MM.1S (cell line): Measurements from ENCODE around the gene NUTF2.
"Not testable (repeated sequence)": the region's sequence is repeated elsewhere in the genome, so short reads cannot be mapped to it uniquely, and the experiment has no call there.

Experiments used
- DNase-seq: peaks from one replicate; pipeline ENCODE4 v3.0.0-alpha.2; 2015
- H2AFZ ChIP-seq: fragments of 300-600 bp; sonication (generic); 2 replicates; pipeline ENCODE4 v1.6.0; 2016; ENCODE audit warnings: antibody characterized with exemption, low read length
- H3F3A ChIP-seq: fragments of 300-600 bp; sonication (generic); 2 replicates; pipeline ENCODE4 v1.6.1; 2016; ENCODE audit warnings: mild to moderate bottlenecking, antibody characterized with exemption, low read length, moderate library complexity, mixed read lengths; ENCODE audit not compliant: insufficient read depth
- H3K27ac ChIP-seq: fragments of 300-600 bp; sonication (generic); 2 replicates; pipeline ENCODE4 v1.5.1; 2016; ENCODE audit warnings: mild to moderate bottlenecking, low read length
- H3K27me3 ChIP-seq: fragments of 300-600 bp; sonication (generic); replicated peaks from 2 replicates; pipeline ENCODE4 v1.6.0; 2016; ENCODE audit warnings: low read length; ENCODE audit not compliant: insufficient read depth
- H3K36me3 ChIP-seq: fragments of 300-600 bp; sonication (generic); replicated peaks from 2 replicates; pipeline ENCODE4 v1.6.1; 2016; ENCODE audit warnings: mild to moderate bottlenecking, low read length, mixed read lengths; ENCODE audit not compliant: insufficient read depth
- H3K4me1 ChIP-seq: fragments of 300-600 bp; sonication (generic); 2 replicates; pipeline ENCODE4 v1.6.1; 2016; ENCODE audit warnings: low read length, mixed read lengths
- H3K4me2 ChIP-seq: fragments of 300-600 bp; sonication (generic); 2 replicates; pipeline ENCODE4 v1.6.0; 2016; ENCODE audit warnings: low read depth, low read length
- H3K4me3 ChIP-seq: fragments of 300-600 bp; sonication (generic); 2 replicates; pipeline ENCODE4 v1.5.1; 2016; ENCODE audit warnings: low read length, mixed read lengths
- H3K79me2 ChIP-seq: fragments of 300-600 bp; sonication (generic); 2 replicates; pipeline ENCODE4 v1.6.1; 2016; ENCODE audit warnings: mixed run types, low read length, mixed read lengths
- H3K9ac ChIP-seq: fragments of 300-600 bp; sonication (generic); 2 replicates; pipeline ENCODE4 v1.6.1; 2016; ENCODE audit warnings: low read length, mixed read lengths
- H3K9me2 ChIP-seq: fragments of 300-600 bp; sonication (generic); replicated peaks from 2 replicates; pipeline ENCODE4 v1.6.1; 2016; ENCODE audit warnings: mild to moderate bottlenecking, low read length, mixed read lengths; ENCODE audit not compliant: insufficient read depth
- H3K9me3 ChIP-seq: fragments of 300-600 bp; sonication (generic); replicated peaks from 2 replicates; pipeline ENCODE4 v1.6.1; 2016; ENCODE audit warnings: mild to moderate bottlenecking, low read length, mixed read lengths; ENCODE audit not compliant: insufficient read depth
- H4K20me1 ChIP-seq: fragments of 300-600 bp; sonication (generic); 2 replicates; pipeline ENCODE4 v1.6.1; 2016; ENCODE audit warnings: mild to moderate bottlenecking, low read length, moderate library complexity, mixed read lengths; ENCODE audit not compliant: insufficient read depth
- CTCF ChIP-seq: fragments of 300-600 bp; sonication (generic); IDR thresholded peaks from 2 replicates; pipeline ENCODE4 v1.5.1; 2016; ENCODE audit warnings: antibody characterized with exemption, low read length, mixed read lengths
- EZH2 ChIP-seq: fragments of 300-600 bp; sonication (generic); optimal IDR thresholded peaks from 2 replicates; pipeline ENCODE3; 2017; ENCODE audit warnings: low read depth, mild to moderate bottlenecking, antibody characterized with exemption, low read length, mixed read lengths
- EZH2phosphoT487 ChIP-seq: fragments of 300-600 bp; sonication (generic); IDR thresholded peaks from 2 replicates; pipeline ENCODE4 v1.6.1; 2018; ENCODE audit warnings: antibody characterized with exemption, low read length

Gene NUTF2

GRCh38 chr16:67861877-67862276 is 15.1 kb downstream of the NUTF2 start:
- no peaks in the 10 kb centered on the region for H3F3A ChIP-seq
- DNase-seq: no peak
- TF ChIP-seq CTCF (no peak), EZH2 (no peak), EZH2phosphoT487 (no peak)
- H3K9me2 ChIP-seq: no peaks in the 10 kb centered on the region
- peaks cover 5% of the 10 kb centered on the region; the same call in 1 of the 2 replicates for H4K20me1 ChIP-seq
- H2AFZ ChIP-seq: no peak overlapping the region
- no peak overlapping the region for H3K4me2 ChIP-seq
- H3K36me3 ChIP-seq: no peaks in the 10 kb centered on the region; the same call in none of the 2 replicates
- peaks cover 77% of the 10 kb centered on the region for H3K79me2 ChIP-seq
- no peaks in the 10 kb centered on the region for H3K9me3 ChIP-seq
- H3K27me3 ChIP-seq: no peaks in the 10 kb centered on the region
- H3K9ac ChIP-seq: no peak overlapping the region
- H3K4me3 ChIP-seq: no peak overlapping the region
- H3K4me1 ChIP-seq: no peaks in the 10 kb centered on the region
- no peak overlapping the region for H3K27ac ChIP-seq

- Histone ChIP-seq H4K20me1 (no peaks in the 10 kb centered on the region; the same call in 1 of the 2 replicates), H3K9me3 (no peaks in the 10 kb centered on the region), H3K9me2 (no peaks in the 10 kb centered on the region), H3F3A (no peaks in the 10 kb centered on the region), H3K36me3 (no peaks in the 10 kb centered on the region; the same call in none of the 2 replicates), H3K9ac (no peak overlapping the region), H3K27ac (no peak overlapping the region), H2AFZ (no peak overlapping the region), H3K79me2 (peaks cover 69% of the 10 kb centered on the region), H3K4me3 (no peak overlapping the region), H3K4me2 (no peak overlapping the region), H3K27me3 (no peaks in the 10 kb centered on the region), H3K4me1 (no peaks in the 10 kb centered on the region)
- DNase-seq: no peak
- TF ChIP-seq EZH2: no peak
- TF ChIP-seq CTCF: no peak
- no peak for TF ChIP-seq EZH2phosphoT487
Observed at GRCh38 chr16:67862623-67863583, 16.2 kb downstream of the NUTF2 start.

GRCh38 chr16:67864044-67864443 is 17.3 kb downstream of the NUTF2 start:
- not testable (repeated sequence) for H3K36me3 ChIP-seq, H4K20me1 ChIP-seq, H3K27ac ChIP-seq

GRCh38 chr16:67864594-67864993 is 17.9 kb downstream of the NUTF2 start:
- TF ChIP-seq EZH2 (no peak), CTCF (no peak), EZH2phosphoT487 (no peak)
- Histone ChIP-seq H3K4me2 (no peak overlapping the region), H3K79me2 (peaks cover 53% of the 10 kb centered on the region), H4K20me1 (no peaks in the 10 kb centered on the region; the same call in 1 of the 2 replicates), H3K9me3 (no peaks in the 10 kb centered on the region), H3K36me3 (no peaks in the 10 kb centered on the region; the same call in none of the 2 replicates), H3F3A (no peaks in the 10 kb centered on the region), H3K9ac (no peak overlapping the region), H2AFZ (no peak overlapping the region), H3K27ac (no peak overlapping the region), H3K9me2 (no peaks in the 10 kb centered on the region), H3K4me1 (no peaks in the 10 kb centered on the region), H3K27me3 (no peaks in the 10 kb centered on the region), H3K4me3 (no peak overlapping the region)
- DNase-seq: no peak

More at GRCh38 chr16:67864044-67864443, 17.3 kb downstream of the NUTF2 start:
- H3K79me2 ChIP-seq: peaks cover 58% of the 10 kb centered on the region
- not testable (repeated sequence) for H3K9me3 ChIP-seq, DNase-seq, H3K9me2 ChIP-seq, H3K9ac ChIP-seq, H2AFZ ChIP-seq, H3K27me3 ChIP-seq, H3K4me2 ChIP-seq, H3K4me3 ChIP-seq, H3F3A ChIP-seq, H3K4me1 ChIP-seq
